HEK293 (cell line): Measurements from ENCODE around the gene TMEM184B.

ENCODE experiments used
- CTCF ChIA-PET: fragments of 350-600 bp; formaldehyde crosslinking; extraction: SDS; loops from one replicate; lab custom pipeline; 2021; ENCODE audit warnings: antibody characterized with exemption; lab: Yijun Ruan, JAX
- POLR2A ChIA-PET: fragments of 300-600 bp; formaldehyde crosslinking; extraction: SDS; loops from one replicate; lab custom pipeline; 2020; ENCODE audit warnings: antibody characterized with exemption, inconsistent platforms; lab: Yijun Ruan, JAX
- H3K27ac ChIP-seq: fragments of 200-500 bp; sonication (Bioruptor generic); 2 replicates; pipeline ENCODE4 v1.5.1; 2014; ENCODE audit warnings: low read depth, low read length, control low read depth, inconsistent platforms; ENCODE audit errors: extremely low read depth
- H3K36me3 ChIP-seq, 2 experiments: fragments of 200-500 bp in 1 of 2; sonication (Bioruptor generic) in 1 of 2; 1 replicate in 1 of 2; 2 replicates in 1 of 2; pipeline ENCODE4 v1.5.1; 2014 to 2017; ENCODE audit warnings: inconsistent platforms in 2 of 2, low read length in 2 of 2; ENCODE audit not compliant: control insufficient read depth in 2 of 2, insufficient read depth in 1 of 2
- H3K4me1 ChIP-seq: fragments of 200-500 bp; sonication (Bioruptor generic); 2 replicates; pipeline ENCODE4 v1.5.1; 2014; ENCODE audit warnings: mild to moderate bottlenecking, low read length, inconsistent platforms; ENCODE audit not compliant: control insufficient read depth, insufficient read depth
- H3K4me3 ChIP-seq: 2 replicates; pipeline ENCODE4 v1.5.1; 2011; ENCODE audit warnings: low read depth, mild to moderate bottlenecking, control low read depth, low read length, moderate library complexity
- H3K9me3 ChIP-seq: fragments of 200-500 bp; sonication (Bioruptor generic); 2 replicates; pipeline ENCODE4 v1.5.1; 2014; ENCODE audit warnings: low read depth, low read length, inconsistent platforms; ENCODE audit not compliant: control insufficient read depth, insufficient read depth
- ZNF112 ChIP-seq: fragments of 450-650 bp; formaldehyde crosslinking; IDR thresholded peaks from 2 replicates; pipeline ENCODE4 v1.5.0; 2017; ENCODE audit warnings: missing biosample characterization, missing genetic modification characterization
- ZNF248 ChIP-seq: fragments of 450-650 bp; formaldehyde crosslinking; IDR thresholded peaks from 2 replicates; pipeline ENCODE4 v1.5.1; 2017; ENCODE audit warnings: missing biosample characterization, missing genetic modification characterization
- ZNF292 ChIP-seq: fragments of 450-650 bp; formaldehyde crosslinking; IDR thresholded peaks from 2 replicates; pipeline ENCODE4 v1.5.1; 2016; ENCODE audit warnings: low read depth, missing biosample characterization, missing genetic modification characterization, borderline replicate concordance
- ZNF37A ChIP-seq: fragments of 450-650 bp; IDR thresholded peaks from 2 replicates; pipeline ENCODE4 v1.5.1; 2018; ENCODE audit warnings: missing biosample characterization, missing genetic modification characterization
- ZNF416 ChIP-seq: fragments of 450-650 bp; formaldehyde crosslinking; IDR thresholded peaks from 2 replicates; pipeline ENCODE4 v1.5.1; 2016; ENCODE audit warnings: missing biosample characterization, missing genetic modification characterization
- ZNF501 ChIP-seq: fragments of 450-650 bp; formaldehyde crosslinking; IDR thresholded peaks from 2 replicates; pipeline ENCODE4 v1.5.1; 2016; ENCODE audit warnings: missing biosample characterization, missing genetic modification characterization
- ZNF560 ChIP-seq: fragments of 450-650 bp; formaldehyde crosslinking; IDR thresholded peaks from 2 replicates; pipeline ENCODE4 v1.5.1; 2017; ENCODE audit warnings: missing biosample characterization, missing genetic modification characterization, borderline replicate concordance
- ZNF596 ChIP-seq: fragments of 450-650 bp; IDR thresholded peaks from 2 replicates; pipeline ENCODE4 v1.5.0; 2018; ENCODE audit warnings: missing biosample characterization, mild to moderate bottlenecking, missing genetic modification characterization, moderate library complexity
- ZNF600 ChIP-seq: fragments of 450-650 bp; formaldehyde crosslinking; IDR thresholded peaks from 2 replicates; pipeline ENCODE4 v1.5.1; 2016; ENCODE audit warnings: missing biosample characterization, missing genetic modification characterization
- ZNF629 ChIP-seq: fragments of 450-650 bp; formaldehyde crosslinking; IDR thresholded peaks from 2 replicates; pipeline ENCODE4 v1.5.1; 2017; ENCODE audit warnings: missing biosample characterization, missing genetic modification characterization
- ZNF670 ChIP-seq: fragments of 450-650 bp; formaldehyde crosslinking; IDR thresholded peaks from 2 replicates; pipeline ENCODE4 v1.5.1; 2016; ENCODE audit warnings: missing biosample characterization, missing genetic modification characterization, low read depth
- ZSCAN30 ChIP-seq: fragments of 450-650 bp; IDR thresholded peaks from 2 replicates; pipeline ENCODE4 v1.5.1; 2018; ENCODE audit warnings: missing biosample characterization, mild to moderate bottlenecking, missing genetic modification characterization, moderate library complexity
- TF ChIP-seq, protein P1 (sequence below): fragments of 450-650 bp; formaldehyde crosslinking; IDR thresholded peaks from 2 replicates; pipeline ENCODE4 v1.5.1; 2016; ENCODE audit warnings: missing biosample characterization, missing genetic modification characterization, borderline replicate concordance
- TF ChIP-seq, protein P2 (sequence below): fragments of 450-650 bp; formaldehyde crosslinking; IDR thresholded peaks from 2 replicates; pipeline ENCODE4 v1.5.1; 2016; ENCODE audit warnings: missing biosample characterization, missing genetic modification characterization
- TF ChIP-seq, protein P3 (sequence below): fragments of 450-650 bp; formaldehyde crosslinking; IDR thresholded peaks from 2 replicates; pipeline ENCODE4 v1.5.1; 2016; ENCODE audit warnings: missing biosample characterization, missing genetic modification characterization
- TF ChIP-seq, protein P4 (sequence below): fragments of 450-650 bp; formaldehyde crosslinking; IDR thresholded peaks from 2 replicates; pipeline ENCODE4 v1.5.1; 2016; ENCODE audit warnings: missing biosample characterization, missing genetic modification characterization

Gene TMEM184B

DNA sequence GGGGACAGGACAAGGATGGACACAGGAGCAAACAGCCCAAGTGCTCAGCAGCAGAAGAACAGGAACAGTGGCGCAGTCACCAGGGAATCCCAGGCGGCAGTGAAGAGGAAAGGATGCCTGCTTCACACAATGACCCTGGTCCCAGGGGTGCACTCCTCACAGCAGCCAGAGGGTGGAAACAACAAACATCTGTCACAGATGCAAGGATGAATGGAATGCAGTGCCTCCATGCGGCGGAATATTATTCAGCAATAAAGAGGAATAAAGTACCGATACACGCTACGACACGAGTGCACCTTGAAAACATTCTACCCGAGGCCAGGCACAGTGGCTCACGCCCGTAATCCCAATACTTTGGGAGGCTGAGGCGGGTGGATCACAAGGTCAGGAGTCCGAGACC, 31.7 kb upstream of the TMEM184B start (continued):
- TF ChIP-seq, protein P1, sequence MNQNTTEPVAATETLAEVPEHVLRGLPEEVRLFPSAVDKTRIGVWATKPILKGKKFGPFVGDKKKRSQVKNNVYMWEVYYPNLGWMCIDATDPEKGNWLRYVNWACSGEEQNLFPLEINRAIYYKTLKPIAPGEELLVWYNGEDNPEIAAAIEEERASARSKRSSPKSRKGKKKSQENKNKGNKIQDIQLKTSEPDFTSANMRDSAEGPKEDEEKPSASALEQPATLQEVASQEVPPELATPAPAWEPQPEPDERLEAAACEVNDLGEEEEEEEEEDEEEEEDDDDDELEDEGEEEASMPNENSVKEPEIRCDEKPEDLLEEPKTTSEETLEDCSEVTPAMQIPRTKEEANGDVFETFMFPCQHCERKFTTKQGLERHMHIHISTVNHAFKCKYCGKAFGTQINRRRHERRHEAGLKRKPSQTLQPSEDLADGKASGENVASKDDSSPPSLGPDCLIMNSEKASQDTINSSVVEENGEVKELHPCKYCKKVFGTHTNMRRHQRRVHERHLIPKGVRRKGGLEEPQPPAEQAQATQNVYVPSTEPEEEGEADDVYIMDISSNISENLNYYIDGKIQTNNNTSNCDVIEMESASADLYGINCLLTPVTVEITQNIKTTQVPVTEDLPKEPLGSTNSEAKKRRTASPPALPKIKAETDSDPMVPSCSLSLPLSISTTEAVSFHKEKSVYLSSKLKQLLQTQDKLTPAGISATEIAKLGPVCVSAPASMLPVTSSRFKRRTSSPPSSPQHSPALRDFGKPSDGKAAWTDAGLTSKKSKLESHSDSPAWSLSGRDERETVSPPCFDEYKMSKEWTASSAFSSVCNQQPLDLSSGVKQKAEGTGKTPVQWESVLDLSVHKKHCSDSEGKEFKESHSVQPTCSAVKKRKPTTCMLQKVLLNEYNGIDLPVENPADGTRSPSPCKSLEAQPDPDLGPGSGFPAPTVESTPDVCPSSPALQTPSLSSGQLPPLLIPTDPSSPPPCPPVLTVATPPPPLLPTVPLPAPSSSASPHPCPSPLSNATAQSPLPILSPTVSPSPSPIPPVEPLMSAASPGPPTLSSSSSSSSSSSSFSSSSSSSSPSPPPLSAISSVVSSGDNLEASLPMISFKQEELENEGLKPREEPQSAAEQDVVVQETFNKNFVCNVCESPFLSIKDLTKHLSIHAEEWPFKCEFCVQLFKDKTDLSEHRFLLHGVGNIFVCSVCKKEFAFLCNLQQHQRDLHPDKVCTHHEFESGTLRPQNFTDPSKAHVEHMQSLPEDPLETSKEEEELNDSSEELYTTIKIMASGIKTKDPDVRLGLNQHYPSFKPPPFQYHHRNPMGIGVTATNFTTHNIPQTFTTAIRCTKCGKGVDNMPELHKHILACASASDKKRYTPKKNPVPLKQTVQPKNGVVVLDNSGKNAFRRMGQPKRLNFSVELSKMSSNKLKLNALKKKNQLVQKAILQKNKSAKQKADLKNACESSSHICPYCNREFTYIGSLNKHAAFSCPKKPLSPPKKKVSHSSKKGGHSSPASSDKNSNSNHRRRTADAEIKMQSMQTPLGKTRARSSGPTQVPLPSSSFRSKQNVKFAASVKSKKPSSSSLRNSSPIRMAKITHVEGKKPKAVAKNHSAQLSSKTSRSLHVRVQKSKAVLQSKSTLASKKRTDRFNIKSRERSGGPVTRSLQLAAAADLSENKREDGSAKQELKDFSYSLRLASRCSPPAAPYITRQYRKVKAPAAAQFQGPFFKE (tag by site-specific recombination) = no peak
- TF ChIP-seq, protein P2, sequence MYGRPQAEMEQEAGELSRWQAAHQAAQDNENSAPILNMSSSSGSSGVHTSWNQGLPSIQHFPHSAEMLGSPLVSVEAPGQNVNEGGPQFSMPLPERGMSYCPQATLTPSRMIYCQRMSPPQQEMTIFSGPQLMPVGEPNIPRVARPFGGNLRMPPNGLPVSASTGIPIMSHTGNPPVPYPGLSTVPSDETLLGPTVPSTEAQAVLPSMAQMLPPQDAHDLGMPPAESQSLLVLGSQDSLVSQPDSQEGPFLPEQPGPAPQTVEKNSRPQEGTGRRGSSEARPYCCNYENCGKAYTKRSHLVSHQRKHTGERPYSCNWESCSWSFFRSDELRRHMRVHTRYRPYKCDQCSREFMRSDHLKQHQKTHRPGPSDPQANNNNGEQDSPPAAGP (tag by site-specific recombination) = no peak
- TF ChIP-seq ZNF670 (no peak), ZNF112 (tag by site-specific recombination) (no peak), ZSCAN30 (no peak)

DNA sequence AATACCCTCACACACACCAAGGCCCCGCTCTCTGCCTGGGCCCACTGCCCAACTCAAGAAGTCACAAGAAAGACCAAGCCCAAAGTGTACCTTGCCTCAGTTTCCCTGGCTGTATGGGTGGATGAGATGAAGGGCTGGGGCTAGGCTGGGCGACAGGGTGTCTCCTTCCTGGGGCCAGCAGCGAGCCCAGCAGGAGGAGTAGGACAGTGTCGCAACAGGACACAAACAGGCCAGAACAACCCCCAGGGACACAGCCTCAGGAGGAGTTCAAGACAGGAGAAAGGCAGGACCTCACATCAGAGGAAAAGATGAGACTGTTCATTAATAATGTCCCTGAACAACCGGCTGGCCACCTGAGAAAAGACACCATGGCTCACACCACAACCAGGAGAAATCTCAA, 31.2 kb upstream of the TMEM184B start:
- ChIA-PET CTCF (no interaction called here), POLR2A (no interaction called here)
- Histone ChIP-seq H3K4me1 (no peaks in the 10 kb centered on the region; the same call in 1 of the 2 replicates), H3K27ac (no peak overlapping the region), H3K36me3 (peaks cover 36 to 92% of the 10 kb centered on the region in 2 experiments), H3K4me3 (no peak overlapping the region), H3K9me3 (no peaks in the 10 kb centered on the region)
- TF ChIP-seq ZNF248 (tag by site-specific recombination) (no peak), ZNF37A (tag by site-specific recombination) (no peak), ZNF416 (tag by site-specific recombination) (no peak), ZNF501 (tag by site-specific recombination) (no peak), ZNF292 (tag by site-specific recombination) (no peak), ZNF596 (no peak), ZNF600 (tag by site-specific recombination) (no peak), ZNF629 (tag by site-specific recombination) (no peak), ZNF560 (tag by site-specific recombination) (no peak)
- TF ChIP-seq, protein P3, sequence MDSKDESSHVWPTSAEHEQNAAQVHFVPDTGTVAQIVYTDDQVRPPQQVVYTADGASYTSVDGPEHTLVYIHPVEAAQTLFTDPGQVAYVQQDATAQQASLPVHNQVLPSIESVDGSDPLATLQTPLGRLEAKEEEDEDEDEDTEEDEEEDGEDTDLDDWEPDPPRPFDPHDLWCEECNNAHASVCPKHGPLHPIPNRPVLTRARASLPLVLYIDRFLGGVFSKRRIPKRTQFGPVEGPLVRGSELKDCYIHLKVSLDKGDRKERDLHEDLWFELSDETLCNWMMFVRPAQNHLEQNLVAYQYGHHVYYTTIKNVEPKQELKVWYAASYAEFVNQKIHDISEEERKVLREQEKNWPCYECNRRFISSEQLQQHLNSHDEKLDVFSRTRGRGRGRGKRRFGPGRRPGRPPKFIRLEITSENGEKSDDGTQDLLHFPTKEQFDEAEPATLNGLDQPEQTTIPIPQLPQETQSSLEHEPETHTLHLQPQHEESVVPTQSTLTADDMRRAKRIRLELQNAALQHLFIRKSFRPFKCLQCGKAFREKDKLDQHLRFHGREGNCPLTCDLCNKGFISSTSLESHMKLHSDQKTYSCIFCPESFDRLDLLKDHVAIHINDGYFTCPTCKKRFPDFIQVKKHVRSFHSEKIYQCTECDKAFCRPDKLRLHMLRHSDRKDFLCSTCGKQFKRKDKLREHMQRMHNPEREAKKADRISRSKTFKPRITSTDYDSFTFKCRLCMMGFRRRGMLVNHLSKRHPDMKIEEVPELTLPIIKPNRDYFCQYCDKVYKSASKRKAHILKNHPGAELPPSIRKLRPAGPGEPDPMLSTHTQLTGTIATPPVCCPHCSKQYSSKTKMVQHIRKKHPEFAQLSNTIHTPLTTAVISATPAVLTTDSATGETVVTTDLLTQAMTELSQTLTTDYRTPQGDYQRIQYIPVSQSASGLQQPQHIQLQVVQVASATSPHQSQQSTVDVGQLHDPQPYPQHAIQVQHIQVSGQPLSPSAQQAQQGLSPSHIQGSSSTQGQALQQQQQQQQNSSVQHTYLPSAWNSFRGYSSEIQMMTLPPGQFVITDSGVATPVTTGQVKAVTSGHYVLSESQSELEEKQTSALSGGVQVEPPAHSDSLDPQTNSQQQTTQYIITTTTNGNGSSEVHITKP (tag by site-specific recombination) = no peak
- TF ChIP-seq, protein P4, sequence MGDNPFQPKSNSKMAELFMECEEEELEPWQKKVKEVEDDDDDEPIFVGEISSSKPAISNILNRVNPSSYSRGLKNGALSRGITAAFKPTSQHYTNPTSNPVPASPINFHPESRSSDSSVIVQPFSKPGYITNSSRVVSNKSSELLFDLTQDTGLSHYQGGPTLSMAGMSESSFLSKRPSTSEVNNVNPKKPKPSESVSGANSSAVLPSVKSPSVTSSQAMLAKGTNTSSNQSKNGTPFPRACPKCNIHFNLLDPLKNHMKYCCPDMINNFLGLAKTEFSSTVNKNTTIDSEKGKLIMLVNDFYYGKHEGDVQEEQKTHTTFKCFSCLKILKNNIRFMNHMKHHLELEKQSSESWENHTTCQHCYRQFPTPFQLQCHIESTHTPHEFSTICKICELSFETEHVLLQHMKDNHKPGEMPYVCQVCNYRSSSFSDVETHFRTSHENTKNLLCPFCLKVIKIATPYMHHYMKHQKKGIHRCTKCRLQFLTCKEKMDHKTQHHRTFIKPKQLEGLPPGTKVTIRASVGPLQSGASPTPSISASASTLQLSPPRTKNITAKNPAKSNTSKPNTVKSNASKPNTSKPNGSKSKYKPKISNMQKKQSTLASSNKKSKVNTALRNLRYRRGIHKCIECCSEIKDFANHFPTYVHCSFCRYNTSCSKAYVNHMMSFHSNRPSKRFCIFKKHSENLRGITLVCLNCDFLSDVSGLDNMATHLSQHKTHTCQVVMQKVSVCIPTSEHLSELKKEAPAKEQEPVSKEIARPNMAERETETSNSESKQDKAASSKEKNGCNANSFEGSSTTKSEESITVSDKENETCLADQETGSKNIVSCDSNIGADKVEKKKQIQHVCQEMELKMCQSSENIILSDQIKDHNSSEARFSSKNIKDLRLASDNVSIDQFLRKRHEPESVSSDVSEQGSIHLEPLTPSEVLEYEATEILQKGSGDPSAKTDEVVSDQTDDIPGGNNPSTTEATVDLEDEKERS = no peak
